MM.1S (cell line): ENCODE measurements around the gene ARHGEF5.

Experiments
- CTCF ChIP-seq: fragments of 300-600 bp; sonication (generic); IDR thresholded peaks from 2 replicates; pipeline ENCODE4 v1.5.1; 2016; ENCODE audit warnings: antibody characterized with exemption, low read length, mixed read lengths
- EZH2 ChIP-seq: fragments of 300-600 bp; sonication (generic); optimal IDR thresholded peaks from 2 replicates; pipeline ENCODE3; 2017; ENCODE audit warnings: low read depth, mild to moderate bottlenecking, antibody characterized with exemption, low read length, mixed read lengths
- EZH2phosphoT487 ChIP-seq: fragments of 300-600 bp; sonication (generic); IDR thresholded peaks from 2 replicates; pipeline ENCODE4 v1.6.1; 2018; ENCODE audit warnings: antibody characterized with exemption, low read length

- TF ChIP-seq EZH2 (no peak), CTCF (no peak), EZH2phosphoT487 (no peak)
Measured at GRCh38 chr7:144416341-144416740, 61.1 kb downstream of the ARHGEF5 start.
